ENCODE data around the gene DCAF8L2.
"Not testable (repeated sequence)": the region's sequence is repeated elsewhere in the genome, so short reads cannot be mapped to it uniquely, and the experiment has no call there.

DCAF8L2 gene

DNA sequence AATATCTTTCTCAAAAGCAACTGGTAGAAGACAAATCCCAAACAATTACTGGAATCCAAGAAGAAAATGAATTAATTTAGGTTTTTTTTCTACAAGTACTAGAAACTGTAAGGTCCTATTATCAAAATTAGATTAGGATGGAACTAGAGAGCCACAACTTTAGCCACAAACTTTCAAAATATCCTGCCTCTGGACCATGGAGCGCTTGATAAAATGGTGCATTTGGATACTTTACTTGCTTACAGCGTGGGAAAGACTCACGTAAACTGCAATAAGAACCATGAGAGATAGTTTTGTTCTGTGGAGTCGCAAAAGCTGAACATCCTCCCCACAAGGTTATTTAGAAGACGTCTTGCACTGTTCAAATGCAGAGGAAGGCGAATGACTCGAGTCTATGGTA, at the start of gene DCAF8L2:
TSS of gene DCAF8L2 (plus strand) at position 301 of the 400 bp plus-strand sequence. CDS start 156,552 bp downstream, outside the sequence.
- DNase-seq (ENCODE audit: low read depth) = no peak

DNA sequence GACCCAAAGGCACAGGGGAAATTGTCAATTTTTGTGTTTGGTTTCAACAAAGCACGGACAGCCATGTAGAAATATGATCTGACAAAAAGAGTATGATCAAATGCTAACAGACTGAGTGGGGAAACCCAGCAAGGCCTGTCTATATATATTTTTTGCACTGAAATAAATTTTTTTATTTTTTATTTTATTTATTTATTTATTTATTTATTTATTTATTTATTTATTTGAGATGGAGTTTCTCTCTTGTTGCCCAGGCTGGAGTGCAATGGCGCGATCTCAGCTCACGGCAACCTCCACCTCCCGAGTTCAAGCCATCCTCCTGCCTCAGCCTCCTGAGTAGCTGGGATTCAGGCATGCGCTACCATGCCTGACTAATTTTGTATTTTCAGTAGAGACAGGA, 49.0 kb upstream of the DCAF8L2 start:
- not testable (repeated sequence) for DNase-seq (ENCODE audit: low read depth)

DNA sequence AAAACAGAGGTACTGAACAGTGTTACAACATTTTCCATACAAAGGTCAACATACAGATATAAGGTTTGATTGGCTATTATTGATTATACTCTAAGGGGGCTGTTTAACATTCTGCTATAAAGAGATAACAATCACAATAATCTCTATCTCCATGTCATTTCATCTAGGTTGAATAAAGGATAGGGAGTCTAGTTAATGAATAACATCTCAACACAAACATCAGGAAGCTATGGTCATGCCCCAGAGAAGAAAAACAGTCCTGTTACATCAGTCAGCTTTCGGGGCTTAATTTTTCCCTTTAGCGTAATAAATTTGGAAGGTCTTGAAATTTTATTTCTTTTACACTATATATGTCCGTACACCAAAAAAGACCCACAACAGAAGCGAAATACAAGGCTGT, 41.5 kb upstream of the DCAF8L2 start:
- DNase-seq (ENCODE audit: low read depth) = no peak

GRCh38 chrX:27549688-27550087, 40.5 kb upstream of the DCAF8L2 start:
- DNase-seq (ENCODE audit: low read depth) = no peak

DNA sequence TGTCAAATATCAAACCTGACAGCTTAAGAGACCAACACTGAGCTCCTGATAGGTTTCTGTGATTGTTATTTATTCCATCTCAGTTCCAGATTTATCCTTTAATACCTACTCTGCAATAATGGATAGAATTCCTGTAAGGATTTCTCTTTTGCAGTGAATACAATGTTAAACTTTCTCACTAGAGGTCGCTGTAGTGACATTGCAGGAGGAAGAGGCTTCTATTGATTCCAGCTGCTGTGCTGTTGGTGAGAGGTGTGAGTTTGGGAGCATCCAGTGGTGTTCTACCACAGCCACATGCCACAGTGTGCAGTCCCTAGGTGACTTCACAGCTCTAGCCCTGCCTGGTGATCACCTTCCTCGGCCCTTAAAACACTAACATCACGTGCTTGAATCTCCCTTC, 34.6 kb upstream of the DCAF8L2 start:
- DNase-seq (ENCODE audit: low read depth) = no peak

DNA sequence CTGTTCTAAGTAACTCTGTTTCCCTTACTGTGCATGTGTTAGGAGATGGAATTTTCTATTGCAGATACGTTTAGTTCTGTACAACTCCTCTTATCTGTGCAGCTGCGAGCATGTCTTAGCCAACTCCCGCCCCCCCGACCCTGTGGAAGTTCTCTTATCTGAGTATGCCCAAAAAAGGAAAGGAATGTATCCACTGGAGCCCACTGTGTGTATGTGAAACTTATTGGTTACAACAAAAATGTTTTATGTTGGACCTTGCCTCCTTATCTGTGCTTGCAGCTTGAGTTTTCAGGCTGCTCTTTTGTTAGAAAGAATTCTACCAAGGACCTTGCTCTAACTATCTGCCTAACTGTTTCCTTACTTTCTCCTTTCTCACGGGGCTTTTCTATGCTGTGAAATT, 24.2 kb upstream of the DCAF8L2 start:
- no peak for DNase-seq (ENCODE audit: low read depth)

GRCh38 chrX:27571164-27571563, 19.0 kb upstream of the DCAF8L2 start:
- DNase-seq (ENCODE audit: low read depth) = no peak

DNA sequence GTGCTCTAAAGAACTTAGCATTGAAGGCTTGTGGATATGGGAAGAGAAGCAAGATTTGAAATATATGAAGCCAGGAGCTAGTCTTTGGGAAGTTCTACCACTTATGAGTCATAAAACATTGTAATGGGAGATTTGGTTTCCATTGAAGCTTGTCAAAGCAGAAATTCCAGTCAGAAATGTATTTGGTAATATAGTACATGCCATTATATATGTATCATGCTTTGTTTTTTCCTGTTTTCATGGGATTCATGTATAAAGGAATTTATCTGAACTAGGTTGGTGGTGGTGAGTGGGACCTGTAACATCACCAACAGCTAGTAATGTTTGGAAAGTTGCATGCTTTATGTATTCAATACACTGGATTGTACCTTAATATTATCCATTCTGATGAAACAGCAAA, 14.6 kb upstream of the DCAF8L2 start:
- no peak for DNase-seq (ENCODE audit: low read depth)

DNA sequence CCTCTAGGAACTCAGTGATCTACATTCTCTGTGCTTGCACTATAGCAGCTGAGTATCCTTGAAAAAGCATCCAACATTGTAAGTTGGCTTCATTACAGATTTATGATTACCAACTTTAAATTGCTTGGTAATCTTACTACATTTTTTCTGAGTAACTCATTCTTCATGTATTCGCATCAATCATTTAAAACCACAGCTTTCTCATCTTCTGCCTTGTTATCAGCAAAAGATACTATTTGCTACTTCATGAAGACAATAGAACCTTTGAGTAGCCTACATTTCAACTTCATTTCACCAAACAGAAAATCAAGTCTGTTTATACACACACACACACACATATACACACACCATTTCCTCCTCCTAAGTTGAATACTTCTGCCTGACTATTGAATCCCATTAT, 6.2 kb upstream of the DCAF8L2 start:
- no peak for DNase-seq (ENCODE audit: low read depth)

GRCh38 chrX:27591938-27592337, 1.8 kb downstream of the DCAF8L2 start:
- no peak for DNase-seq (ENCODE audit: low read depth)

DNA sequence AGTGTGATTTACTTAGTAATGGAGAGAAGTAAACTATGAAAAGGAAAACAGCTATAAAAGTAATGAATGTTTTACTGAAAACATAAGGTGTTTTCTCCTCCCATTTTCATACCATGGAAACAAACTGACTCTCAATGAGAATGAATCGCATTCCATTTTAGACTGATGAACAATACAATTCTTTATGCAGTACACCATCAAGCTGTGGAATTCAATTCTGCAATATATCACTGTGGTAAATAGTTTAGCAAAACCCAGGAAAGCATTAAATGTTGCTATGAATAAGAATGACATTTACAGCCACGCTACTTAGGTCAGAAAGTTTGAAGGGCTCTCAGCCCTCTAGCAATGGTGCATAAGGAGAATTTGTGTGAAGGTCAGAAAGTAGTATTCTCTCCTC, 7.4 kb downstream of the DCAF8L2 start:
- no peak for DNase-seq (ENCODE audit: low read depth)

- DNase-seq (ENCODE audit: low read depth) = no peak
Observed at GRCh38 chrX:27598312-27598711, 8.2 kb downstream of the DCAF8L2 start.

GRCh38 chrX:27599928-27600327, 9.8 kb downstream of the DCAF8L2 start:
- DNase-seq (ENCODE audit: low read depth) = no peak

GRCh38 chrX:27600686-27601085, 10.5 kb downstream of the DCAF8L2 start:
- DNase-seq (ENCODE audit: low read depth) = no peak

DNA sequence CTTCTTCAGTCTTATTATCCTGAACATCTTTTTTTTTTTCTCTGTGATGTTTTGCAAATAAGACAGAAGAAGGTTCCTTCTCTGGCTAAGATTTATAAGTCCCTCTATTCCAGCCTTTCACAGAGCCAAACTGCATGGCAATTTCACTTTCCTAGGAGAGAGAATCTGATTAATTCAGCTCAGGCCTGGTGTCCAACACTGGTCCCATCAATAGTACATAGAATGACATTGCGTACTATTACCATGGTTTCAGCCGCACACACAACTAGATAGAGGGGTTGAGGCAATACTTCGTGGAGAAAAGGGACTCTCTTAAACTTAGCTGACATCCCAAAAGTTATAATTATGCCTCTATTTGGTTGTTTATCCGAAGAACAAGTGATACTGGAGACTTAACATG, 18.5 kb downstream of the DCAF8L2 start:
- no peak for DNase-seq (ENCODE audit: low read depth)

DNA sequence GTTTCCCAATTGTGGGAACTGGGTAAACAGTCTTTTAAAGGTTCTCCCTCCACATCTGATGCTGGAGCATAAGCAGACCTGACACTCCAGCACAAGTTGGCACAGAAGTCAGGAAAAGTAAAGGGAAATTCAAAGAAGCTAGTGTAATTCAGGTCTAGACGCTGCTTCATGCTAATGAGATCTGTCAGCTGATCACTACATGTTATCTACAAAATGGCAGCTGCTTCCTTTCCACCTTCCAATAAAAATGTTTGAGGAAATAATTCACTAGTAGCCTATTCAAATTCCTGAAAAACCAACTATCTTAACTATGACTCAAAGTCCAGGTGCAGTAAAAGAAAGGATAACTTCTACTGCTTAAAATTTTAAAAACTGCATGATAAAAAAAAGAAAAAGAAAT, 29.3 kb downstream of the DCAF8L2 start:
- no peak for DNase-seq (ENCODE audit: low read depth)

DNA sequence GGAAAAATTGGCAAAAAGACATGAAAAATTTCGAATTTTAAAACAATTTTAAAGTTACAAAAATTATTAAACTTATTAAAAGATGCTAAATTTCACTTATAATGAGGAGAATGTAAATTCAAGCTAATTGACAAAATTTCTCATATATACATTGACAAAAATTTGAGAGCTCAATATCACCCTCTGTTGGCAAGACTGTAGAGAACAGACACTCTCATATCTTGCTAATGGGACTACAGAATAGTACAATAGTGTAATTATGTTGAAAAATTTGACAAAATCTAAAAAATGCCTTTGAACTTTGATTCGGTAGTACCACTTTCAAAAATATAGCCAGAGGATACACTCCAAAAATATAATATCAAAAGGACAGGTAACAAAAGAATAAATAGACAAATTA, 29.8 kb downstream of the DCAF8L2 start:
- no peak for DNase-seq (ENCODE audit: low read depth)

DNA sequence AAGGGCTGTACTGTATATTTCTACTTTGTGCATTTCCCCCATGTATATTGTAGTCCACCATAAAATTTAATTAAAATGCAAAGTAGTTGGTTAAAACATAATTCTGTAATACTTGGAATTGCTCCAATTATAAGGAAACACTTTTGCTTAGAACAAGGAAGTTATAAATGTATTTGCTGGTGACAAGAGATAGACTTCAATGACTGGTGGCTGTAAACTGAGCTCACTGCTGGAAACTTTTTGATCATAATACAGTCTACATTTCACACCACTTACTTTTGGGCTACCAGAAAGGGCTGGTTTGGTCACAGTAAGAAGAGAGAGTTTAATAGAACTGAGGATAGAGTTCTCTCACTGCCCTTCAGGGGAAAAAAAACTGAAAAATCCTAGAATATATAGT, 32.7 kb downstream of the DCAF8L2 start:
- DNase-seq (ENCODE audit: low read depth) = no peak

DNA sequence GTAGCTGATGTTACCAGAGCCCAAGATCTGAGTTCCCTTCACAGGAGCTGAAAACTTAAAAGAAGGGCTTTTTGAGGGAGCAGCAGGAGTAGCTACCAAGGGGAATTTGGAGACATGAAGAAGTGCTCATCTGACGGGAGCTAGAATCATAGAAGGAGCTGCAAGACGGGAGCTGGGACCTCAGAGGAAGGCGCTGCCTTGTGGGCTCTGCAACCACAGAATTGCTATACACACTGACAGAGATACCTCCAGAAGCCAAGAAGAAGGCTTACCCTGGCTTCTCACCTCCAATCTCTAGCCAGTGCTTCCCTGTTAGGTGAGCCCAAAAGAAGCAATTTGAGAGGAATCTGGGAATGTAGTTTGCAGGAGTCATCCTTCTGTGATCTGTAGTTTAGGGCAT, 35.9 kb downstream of the DCAF8L2 start:
- no peak for DNase-seq (ENCODE audit: low read depth)

DNA sequence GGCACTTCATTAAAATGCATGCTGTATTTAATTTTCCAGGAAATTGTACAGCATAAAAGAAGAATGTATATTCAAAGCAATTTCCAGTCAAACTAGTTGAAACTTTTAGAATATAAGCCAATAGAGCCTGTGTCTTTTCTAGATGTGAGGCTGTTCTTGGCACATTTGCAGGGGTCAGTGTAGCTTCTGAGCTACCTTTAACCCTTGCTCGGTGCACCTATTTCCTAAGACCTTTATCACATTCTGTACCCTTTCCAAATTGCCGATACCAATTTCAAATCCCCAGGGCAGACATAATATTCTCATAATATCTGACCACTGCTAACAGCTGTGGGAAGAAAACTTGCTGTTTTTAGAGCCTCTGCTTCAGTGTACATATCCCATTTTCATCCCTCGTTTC, 43.2 kb downstream of the DCAF8L2 start:
- DNase-seq (ENCODE audit: low read depth) = no peak

DNA sequence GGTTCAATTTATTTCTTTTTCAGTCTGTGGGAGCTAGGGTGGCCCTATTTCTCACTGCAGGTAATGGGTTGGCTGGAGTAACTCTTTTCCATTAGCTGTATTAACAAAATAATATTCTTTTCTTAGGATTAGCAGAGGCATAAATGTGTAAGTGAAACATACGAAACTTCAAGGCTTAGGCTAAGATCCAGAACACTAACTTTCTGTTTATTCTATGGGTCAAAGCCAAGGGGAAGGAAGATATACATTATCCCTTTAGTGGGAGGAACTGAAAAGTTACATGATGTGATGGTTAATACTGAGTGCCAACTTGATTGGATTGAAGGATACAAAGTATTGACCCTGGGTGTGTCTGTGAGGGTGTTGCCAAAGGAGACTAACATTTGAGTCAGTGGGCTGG, 66.4 kb downstream of the DCAF8L2 start:
- no peak for DNase-seq (ENCODE audit: low read depth)

DNA sequence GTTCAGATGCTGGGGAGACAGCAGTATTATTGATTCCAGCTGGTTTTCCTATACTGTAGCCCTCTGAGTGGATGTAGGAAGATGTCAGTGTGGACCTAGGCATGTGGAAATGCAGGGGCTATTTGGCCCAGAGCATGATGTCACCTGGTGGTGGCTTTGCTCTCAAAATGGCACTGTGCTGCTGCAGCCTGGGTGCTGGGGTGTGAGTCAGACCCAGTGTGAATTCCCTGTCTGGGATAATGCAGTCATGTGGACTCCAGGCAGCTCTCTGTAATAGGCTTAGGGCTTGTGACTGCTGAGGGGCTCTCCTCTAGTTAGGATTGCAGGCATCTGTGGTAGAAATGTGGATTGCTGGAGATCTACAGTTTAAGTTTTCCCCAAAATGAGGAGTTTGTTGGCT, 70.7 kb downstream of the DCAF8L2 start:
- no peak for DNase-seq (ENCODE audit: low read depth)

- no peak for DNase-seq (ENCODE audit: low read depth)
Observed at GRCh38 chrX:27671234-27671633, 81.1 kb downstream of the DCAF8L2 start.

DNA sequence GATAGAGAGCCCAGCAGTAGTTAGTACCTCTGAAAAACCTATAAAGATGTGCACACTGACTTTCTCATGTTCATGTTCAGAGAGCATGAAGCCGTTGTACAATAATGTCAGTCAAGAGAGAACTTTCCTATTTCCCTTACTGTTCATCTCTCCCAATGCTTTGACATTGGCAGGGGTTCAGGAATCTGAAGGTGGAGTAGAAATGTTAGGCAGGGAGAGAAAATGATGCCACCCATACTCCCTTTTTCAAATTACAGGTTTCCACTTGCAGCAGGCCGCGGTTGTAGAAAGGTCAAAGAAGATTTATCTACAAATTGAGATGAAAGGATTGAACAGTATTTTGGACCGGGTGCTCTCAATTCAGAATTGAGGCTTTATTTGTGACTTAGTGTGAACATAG, 84.3 kb downstream of the DCAF8L2 start:
- no peak for DNase-seq (ENCODE audit: low read depth)

- no peak for DNase-seq (ENCODE audit: low read depth)
Observed at GRCh38 chrX:27675493-27675892, 85.3 kb downstream of the DCAF8L2 start.

Data from activated gamma-delta T cell treated with anti-CD3 and anti-CD28 coated beads, Interleukin-2, amount 50 U/mL, for 16 hours (primary cell).